ENCODE measurements around the gene APCDD1L. TPM values are rescaled to one million over a fixed set of nuclear protein-coding genes. Genes with fewer than 3 reads are reported as not detected.
"Not testable (repeated sequence)": the region's sequence is repeated elsewhere in the genome, so short reads cannot be mapped to it uniquely, and the experiment has no call there.

The APCDD1L gene
- total RNA-seq, 1 donor from 2014 or later = 3.0 TPM

DNA sequence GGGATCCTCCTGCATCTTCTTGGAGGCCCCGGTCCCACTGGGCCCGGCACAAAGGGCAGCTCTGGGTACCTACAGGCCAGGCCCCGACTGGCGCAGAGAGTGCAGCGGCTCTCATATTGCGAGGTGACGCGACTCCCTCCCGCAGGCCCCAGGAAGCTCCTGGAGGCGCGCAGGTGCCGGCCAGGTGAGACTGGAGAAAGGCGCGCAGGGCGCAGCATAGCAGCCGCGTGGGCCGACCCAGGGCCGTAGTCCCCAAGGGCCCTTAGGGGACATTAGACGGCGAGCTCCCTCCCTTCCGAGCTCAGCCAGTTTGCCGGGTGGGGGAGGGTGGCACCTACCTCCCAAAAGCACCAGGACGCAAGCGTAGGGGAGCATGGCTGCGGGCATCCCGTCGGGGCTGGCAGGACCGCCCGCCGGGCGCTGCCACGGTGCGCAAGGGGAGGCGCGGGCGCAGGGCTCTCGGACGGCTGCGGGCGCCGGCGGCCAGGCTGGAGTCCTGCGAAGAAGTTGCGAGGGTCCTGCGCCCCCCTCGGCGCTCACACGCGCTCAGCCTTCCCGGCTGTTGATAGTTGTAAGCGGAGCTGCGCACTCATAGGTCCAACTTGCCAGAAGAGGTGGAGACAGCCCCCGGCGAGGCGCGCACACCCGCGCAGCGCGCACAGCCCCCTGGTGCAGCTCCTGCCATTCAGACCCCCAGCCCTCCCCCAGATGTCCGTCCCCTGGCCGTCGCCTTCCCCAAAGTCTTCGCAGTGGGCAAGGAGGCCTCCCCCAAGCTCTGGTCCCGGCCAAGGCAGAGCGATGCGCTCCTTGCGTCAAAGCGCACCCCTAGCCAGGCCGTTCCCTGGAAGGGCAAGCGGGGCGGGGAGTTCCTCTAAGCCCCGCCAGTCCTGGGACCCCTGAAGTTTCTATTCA is 622 bp downstream of the APCDD1L start:
- DNase-seq = no peak

DNA sequence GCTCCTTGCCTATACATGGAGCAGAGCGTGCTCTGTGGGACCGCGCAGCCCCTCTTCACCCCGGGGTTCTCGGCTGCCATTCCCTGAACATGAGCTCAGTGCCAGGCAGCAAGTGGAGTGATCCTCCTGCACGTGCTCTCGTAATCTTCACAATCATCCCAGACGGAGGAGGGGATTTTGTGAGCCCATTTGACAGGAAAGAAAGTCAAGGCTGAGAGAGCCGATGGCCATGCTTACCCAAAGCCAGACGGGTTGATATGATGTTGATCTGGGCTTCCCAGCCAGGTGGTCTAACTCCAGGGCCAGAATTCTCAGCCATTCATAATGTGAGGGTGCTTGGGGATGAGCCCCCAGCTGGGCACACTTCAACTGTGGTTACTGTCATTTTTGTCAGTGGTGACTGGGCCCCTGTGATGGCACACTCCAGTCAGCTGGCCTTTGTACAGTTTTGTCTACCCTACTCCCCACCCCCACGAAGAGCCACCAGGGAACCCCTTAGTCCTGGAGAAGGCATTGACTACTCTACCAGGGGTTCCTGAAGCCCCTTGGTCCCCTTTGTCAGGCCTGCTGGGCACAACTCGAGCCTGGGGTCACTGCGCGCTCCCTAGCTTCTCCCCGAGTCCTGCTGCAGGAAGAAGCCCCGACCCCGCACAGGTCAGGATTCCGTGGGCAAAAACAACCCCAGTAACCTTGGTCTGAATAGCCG is 1.5 kb downstream of the APCDD1L start:
- no peak for DNase-seq

DNA sequence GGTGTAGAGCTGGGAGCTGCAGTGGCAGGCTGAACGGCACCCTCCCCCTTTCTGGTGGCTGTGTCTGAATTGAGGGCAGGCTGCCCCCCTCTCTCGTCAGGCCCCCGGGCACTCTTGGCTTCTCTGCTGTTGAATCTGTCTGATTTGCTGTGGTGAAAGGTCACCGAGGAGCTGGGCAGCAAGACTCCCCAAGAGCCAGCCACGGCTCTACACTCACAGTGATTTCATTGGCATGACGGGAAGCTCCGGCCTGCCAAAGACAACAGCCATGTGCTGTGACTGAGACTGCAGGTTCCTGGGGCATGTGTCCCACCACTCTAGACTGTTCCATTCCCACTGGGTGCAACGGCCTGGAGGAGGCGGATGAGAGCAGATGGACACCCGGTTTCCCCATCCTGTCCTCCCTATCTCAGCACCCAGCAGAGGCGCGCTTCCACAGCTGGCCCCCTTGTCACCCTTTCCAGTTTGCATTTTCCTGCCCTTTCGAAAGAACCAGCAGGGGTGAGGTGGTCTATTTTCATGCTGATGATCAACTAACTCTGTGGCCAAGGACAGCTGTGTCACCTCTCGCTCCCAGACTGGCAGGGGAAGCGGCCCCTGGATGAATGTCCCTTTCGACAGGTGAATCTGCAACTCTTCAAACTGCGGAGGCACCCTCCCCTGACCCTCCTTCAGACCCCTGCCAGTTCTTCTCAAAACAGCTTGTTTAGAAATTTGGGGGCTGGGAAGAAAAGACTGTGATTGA is 2.2 kb downstream of the APCDD1L start:
- DNase-seq = no peak

DNA sequence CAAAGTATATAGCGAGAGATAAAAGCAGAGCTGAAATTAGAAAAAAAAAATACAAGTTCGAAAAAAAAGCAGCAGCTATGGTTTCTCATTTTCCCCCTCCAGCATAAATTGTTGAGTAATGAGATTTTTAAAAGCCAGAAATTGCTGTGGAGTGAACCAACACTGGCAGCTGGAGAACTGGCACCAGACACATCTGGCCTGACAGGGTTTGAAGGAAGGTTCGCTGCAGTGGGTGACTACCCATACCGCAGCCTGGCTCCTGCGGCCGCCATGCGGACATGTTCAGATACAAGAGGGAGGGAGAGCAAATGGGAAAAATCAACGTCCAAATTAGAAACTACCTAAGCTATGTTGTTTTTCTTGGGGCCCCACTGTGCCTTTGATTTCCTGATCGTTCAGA is 3.3 kb downstream of the APCDD1L start:
- no peak for DNase-seq

DNA sequence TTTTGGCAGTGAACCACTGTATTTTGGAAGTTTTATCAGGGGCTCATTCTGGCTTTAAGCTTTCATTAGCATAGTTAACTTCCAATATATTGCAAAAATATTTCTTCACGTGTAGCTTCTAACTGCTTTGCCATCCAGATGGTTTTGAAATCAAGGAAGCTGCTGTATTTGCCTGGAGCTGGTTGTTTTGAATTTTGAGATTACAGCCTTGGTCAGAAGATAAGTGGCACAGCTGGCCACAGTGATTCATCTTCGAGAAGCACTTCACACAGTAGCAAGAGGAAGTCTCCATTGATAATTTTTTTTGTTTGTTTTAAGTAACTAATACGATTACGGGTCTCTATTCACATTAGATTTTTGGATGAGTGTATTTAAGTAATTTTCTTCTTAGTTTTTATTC is 3.8 kb downstream of the APCDD1L start:
- no peak for DNase-seq

DNA sequence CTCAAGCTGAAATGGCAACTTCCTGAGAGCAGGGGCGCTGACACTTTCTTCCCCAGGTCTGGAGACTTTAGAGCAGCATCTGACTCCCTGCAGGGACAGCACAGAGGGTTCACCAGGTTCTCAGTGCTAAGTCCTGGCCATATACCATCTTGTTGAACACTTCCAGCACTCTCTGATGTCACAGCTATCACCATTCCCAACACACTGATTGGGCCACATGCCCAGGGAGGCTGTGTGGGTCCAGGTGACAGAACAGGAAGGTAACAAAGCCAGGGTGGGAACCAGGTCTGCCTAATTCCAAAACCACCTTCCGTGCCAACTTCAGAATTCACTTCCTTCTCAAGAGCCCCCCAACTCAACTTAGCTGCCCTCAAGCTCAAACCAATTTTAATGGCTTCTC is 4.3 kb downstream of the APCDD1L start:
- no peak for DNase-seq

DNA sequence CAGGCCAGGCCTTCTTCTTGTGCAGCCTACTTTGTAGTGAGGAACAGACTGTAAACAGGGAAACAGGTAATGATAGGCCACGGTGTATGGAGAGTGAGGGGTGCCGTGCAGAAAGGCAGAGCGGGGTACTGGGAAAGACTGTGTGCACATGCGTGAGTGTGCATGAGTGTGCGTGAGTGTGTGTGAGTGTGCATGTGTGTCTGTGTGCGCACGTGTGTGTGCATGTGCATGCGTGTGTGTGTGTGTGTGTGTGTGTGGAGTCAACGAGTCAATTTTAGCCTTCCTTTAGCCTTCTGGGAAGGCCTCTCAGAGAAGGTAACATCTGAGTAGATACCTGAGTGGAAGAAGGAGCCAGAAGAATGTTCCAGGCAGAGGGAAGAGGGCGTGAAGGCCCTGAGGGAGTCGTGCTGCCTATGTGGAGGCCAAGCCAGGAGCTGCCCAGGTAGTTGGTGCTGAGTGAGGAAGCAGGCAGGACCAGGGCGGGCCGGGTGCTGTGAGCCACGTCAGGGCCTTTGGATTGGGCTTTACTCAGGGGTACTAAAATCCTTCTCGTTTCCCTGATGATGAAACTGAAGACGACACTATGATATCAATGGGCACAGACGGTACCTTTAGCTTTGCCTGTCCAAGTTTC is 6.3 kb downstream of the APCDD1L start:
- no peak for DNase-seq

DNA sequence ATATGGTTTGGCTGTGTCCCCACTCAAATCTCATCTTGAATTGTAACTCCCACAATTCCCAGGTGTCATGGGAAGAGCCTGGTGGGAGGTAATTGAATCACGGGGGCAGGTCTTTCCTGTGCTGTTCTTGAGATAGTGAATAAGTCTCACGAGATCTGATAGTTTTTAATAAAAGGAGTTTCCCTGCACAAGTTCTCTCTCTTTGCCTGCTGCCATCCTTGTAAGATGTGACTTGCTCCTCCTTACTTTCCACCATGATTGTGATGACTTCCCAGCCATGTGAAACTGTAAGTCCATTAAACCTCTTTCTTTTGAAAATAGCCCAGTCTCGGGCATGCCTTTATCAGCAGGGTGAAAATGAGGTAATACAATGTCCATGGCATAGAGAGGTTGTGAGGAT is 8.2 kb downstream of the APCDD1L start:
- DNase-seq = not testable (repeated sequence)

DNA sequence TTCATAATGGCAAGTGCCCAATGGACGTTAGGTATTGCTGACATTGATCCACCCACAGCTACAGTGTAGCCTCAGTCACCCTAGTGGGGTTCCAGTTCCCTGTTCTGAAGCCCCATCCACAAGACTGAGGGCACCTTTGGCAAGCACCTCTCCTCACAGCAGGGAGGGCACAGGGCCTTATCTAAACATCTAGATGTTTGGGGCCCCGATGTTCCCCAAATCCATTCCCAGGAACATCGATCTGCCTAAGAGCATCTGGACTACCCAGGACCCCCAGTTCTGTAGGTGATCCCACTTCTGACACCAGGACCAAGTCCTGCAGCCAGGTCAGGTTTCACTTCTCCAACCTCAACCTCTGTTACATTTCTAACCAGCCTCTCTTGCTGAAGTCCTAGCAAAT is 10.6 kb downstream of the APCDD1L start:
- no peak for DNase-seq

DNA sequence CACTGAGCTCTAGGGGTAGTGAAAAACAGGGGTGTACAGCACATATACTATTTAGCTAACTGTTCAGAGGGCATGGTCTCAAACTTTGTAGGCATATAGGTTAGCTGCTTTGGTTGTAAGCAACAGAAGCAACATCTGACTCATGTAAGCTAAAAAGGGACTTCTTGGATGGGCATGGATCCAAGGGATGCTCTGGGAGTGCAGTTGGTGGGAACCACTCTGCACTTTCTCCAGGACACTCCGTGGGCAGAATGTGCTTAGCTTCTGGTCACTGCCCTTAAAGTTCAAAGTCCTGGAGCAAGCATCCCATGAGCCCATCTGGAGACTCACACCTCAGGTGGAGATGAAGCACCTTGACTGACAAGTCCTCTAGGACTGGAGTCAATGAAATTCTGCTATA is 11.5 kb downstream of the APCDD1L start:
- DNase-seq = no peak

DNA sequence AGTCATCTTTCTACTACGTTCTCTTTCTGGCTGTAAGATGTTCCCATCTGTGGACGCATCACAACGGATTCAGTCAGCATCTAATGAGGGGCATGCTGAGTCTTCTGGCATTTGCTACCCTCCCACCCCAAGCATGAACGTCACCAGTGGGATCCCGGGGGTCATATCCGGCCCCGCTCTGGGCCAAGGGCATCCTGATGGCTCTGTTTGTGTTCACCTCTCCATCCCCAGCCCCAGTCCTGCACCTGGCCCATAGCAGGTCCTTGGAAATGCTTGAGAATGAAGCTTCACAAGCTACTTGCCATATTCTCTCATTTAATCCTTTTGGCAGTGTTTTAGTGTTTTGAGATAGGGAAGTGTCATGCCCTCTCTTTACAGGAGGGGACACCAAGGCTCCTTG is 14.9 kb downstream of the APCDD1L start:
- DNase-seq = no peak

DNA sequence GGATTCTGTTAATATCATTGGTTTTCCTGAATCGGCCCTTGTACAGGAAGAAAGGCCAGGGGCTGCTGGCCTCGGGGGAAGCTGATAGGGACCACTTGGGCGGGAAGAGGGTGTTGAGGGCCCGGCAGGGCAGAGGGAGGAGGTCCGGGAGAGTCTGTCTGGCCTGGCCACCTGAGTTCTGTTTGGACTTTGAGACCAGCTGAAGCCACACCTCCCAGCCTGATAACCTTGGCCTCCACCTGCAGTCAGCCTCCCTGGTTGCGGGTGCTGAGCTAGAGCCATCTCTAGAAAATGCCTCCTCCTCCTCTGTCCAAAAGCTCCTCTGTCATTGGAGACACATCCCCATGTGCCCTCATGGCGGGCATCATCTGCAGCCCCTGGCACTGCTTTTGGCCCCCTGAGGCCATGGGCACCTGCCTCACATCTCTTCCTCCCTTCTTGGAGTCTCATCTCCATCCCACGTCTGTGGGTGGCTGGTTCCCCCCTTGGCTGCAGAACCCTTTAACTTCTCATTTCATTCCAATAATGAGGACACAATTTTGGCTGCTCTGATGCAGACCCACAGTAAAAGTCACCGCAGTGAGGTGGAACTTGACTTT is 16.6 kb downstream of the APCDD1L start:
- DNase-seq = no peak

DNA sequence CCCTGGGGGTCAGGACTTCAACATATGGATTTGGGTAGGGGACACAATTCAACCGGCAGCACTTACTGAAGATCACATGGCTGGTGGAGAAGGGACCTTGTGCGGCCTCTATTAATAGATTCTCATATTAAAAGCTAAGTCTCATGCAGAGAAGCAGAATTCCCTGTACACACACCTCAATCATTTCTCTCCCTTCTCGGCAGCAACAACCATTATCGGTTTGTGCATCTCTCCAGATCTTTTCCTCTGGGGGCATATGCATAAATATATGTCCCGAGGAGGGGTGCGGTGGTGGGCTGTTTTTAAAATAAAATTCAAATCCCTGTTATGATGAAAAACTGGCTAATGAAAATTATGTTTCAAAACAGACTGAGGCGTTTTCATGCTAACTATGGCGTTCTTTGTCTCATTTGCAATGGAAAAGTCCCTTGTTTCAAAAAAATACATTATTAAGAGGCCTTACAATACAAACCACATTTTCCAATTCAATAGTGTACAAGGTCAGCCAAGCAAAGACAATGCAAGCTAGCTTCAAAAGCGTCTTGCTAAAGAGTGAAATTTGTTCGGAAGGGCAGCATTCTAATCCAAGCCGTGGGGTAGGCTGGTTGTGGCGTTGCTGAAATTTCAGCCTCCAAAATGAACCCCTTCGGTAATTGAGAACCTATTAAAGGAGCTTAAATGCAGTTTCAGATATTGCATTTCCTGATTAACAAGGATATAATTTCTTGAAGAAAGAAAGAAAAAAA is 17.3 kb downstream of the APCDD1L start:
- no peak for DNase-seq

DNA sequence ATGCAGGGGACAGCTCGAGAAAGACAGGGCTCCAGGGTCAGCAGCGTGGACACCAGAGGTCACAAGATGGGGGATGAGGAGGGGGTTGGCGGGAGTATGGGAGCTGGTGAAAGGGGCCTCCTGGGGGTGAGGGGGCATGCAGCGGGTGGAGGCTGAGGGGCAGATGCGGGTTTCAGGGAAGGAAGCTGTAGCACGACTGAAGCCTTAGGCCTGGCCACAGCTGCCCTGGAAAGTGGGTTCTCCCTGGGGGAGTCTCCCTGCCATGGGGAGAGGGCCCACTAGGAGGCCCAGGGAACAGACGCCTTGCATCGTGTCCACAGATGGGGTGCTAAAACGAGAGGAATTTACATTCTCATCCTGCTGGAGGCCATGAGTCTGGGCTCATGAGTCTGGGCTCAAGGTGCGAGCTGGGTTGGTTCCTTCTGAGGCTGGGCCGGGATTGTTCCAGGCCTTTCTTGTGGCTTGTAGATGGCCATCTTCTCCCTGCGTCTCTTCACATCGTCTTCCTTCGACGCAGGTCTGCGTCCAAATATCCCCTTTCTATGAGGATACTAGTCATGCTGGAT is 18.0 kb downstream of the APCDD1L start:
- DNase-seq = no peak

DNA sequence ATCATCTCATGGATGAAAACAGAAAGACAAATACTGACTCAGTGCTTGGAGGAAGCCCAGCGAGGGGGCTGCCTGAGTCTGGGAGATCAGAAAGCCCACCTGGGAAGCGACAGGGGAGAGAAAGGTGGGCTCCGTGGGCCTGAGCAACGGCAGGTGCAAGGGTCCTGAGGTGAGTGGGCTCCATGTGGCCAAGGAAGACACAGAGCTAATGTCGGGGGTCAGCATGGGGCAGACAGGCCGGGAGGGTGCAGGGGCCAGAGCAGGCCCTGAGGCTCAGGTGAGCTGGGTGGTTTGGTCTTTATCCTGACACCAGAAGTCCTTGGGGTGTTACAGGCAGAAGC is 18.8 kb downstream of the APCDD1L start:
- DNase-seq = no peak

DNA sequence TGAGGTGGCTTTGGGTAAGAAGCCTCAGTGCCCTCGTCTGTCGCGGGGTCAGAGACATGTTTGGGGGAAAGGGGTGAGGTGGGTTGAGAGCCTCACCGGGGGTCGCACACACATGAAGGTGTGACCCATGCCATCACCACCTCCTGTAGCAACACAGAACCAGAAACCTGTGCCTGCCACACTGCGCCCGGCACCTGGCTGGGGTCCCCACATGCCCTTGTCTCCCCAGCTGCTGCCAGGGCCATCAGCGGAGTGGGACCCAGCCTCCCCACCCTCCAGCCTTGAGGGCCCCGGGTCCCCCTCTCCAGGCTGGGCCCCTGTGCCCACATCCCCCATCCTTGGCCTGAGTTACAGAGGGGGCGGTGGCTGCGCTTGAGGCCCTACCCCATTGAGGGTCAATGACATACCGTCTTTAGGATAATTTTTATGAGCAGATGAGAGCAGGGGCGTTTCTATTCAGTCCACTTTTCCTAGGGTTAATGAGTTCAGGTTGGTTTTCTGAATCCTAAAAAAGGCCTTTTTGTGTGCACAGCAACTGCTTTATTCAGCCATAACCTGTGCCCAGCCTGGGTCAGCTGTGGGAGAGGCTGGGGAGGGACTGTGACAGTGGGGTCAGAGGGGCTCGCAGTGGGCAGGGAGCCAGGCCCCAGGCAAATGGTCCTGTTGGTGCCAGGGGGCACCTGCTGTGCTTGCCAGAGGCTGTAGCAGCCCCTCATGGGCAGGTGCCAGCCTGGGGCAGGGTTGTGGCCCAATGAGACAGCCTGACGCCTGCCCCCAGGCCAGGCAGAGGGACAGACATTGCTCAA is 19.4 kb downstream of the APCDD1L start:
- DNase-seq = no peak

DNA sequence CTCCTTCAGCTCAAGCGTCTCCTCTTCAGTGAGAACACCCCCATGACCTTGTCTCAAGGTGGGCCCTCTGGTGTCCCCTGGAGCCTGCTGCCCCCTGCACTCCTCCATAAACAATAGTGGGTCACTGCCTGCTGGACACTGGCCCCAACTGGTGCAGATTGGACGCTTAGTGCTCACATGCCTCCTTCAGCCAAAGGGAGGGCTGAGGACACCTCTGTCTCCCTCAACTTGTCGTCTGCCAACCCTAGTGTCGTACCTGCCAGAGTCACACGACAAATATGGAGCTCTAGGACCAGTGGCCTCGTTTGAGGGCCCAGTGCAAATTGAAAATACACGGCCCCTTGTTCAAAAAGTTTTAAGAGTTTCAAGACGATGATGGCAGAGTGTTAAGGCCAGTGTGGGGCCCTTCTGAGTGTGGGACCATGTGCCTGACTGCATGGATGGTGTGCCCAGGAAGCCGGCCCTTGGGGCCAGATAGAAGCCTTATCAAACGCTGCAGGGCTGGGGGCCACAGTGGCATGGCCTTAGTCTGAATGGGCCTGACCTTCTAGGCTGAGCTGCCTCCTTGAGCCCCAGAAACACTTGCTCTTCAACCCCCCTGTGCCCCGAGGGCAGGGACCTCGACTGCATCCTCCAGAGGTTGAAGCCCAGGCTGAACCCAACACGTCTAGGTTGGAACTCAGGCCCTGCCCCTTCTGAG is 20.1 kb downstream of the APCDD1L start:
- no peak for DNase-seq

DNA sequence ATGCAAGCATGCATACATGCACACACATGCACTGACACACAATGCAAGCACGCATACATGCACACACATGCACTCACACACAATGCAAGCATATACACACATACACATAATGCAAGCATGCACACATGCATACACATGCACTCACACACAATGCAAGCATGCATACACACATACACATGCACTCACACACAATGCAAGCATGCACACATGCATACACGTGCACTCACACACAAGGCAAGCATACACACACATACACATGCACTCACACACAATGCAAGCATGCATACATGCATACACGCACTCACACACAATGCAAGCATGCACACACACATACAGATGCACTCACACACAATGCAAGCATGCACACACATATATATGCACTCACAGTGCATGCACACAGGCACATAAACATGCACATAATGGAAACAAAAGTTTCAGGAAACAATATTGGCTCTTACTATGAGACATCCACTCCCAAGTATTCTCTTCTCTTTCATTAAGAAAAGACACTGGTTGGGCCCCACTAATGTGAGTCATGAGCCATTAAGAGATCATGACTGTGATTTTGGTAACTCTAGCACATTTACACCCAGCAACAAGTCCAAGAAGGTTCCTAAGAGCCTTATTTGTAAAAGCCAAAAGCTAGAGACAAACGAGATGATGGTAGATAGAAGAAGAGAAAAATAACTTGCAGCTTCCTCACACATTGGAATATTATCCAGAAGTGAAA is 22.2 kb downstream of the APCDD1L start:
- DNase-seq = no peak

Data from skin of body (tissue), 2 donors.